Activated T-cell treated with anti-CD3 and anti-CD28 coated beads for 4 hours (primary cell): ENCODE measurements around the gene VEPH1.

ENCODE experiments used
- DNase-seq: peaks from one replicate; pipeline ENCODE4 v3.0.0-alpha.2; 2020

VEPH1 gene

DNA sequence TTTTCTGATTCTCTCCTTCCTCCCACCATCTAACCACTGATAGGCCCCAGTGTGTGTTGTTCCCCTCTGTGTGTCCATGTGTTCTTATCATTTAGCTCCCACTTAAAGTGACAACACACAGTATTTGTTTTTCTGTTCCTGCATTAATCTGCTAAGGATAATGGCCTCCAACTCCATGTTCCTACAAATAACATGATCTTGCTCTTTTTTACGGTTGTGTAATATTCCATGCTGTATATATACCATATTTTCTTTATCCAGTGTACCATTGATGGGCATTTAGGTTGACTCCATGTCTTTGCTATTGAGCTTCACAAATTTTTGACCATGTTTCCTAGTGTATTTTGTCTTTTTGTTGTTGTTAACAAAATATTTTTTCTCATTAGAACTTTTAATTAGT lies 30.6 kb downstream of the VEPH1 start:
- DNase-seq: no peak

DNA sequence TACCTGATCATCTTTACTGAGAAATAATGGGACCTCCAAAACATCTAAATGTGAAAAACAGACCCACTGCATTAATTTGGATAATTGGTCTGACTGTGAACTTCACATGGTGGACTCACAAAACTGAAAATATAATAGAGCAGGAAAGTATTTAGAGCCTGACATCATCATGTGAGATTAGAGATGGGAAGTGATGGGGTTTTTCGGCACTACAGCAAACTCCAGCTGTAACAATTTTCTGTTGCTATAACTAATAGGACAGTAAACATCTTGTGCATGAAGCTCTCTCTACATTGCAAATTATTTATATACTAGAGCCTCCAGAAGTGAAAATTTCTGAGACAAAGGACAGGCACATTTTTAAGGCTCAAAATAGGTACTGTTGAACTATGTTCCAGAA lies 32.2 kb downstream of the VEPH1 start:
- DNase-seq: no peak

DNA sequence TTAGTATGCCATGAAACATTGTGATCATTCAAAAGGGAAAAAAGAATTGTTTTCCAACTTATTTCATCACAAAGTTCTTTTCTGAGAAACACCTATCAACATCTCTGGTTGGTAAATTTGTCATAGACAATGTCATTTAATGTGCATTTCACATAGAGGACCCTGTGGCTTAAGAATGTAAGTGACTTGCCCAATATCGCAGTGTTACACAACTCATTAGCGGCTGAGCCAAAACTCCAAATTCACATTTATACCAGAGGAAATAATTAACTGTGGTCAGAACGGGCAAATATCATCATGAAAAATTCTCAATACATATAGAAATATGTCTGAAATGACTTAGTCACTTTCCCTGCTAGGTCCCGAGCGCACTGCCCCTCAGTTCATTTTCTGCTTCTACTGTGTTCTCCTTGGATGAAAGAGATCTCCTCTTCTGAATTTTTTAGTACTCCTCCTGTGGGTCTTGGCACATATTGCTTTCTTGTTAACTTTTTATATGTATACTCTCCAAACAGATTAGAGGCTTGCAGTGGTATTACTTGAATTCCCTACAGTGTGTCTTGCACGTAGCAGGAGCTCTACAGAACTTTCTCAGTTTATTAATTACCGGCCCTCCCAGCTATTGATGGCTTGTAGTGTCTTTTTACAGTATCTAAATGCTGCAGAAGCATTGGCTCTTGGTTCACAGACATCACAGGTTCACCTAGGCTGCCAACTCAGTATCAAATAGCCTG lies 33.5 kb downstream of the VEPH1 start:
- no peak for DNase-seq

DNA sequence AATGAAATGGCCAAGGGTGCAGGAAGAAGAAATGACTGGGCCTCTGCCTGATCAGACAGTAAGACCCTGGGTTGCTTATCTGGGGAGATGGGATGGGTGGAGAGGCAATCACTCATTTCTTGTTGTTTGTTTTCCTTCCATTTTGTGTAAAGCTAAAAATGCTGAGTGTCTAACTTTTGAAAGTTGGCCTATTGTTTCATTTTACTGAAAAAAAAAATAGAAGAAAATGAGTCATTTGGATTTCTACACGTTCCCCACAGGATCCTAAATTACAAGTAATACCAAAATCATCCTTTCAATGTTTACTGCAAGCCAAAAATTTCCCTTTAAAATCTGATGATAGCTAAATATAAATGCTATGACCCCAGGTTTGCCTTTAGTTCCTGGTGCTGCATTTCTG lies 36.0 kb downstream of the VEPH1 start:
- DNase-seq: no peak

DNA sequence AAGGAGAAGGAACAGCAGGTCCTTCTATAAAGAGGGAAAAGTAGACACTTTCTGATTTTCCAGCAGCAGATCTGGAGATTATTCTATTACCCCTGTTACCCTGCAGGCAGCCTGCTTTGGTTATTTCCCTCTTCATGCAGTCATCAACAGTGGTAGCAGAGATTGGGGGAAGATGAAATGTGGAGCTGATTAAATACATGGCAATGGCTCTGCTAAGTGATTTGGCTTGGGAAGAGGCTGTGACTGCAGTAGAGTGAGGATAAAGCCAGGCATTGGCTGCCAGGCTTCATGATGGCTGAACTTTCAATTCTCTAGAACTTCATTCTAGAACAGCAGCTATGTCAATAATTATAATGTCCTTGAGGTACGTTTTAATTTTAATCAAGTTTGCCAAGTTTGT lies 37.5 kb downstream of the VEPH1 start:
- DNase-seq: no peak

DNA sequence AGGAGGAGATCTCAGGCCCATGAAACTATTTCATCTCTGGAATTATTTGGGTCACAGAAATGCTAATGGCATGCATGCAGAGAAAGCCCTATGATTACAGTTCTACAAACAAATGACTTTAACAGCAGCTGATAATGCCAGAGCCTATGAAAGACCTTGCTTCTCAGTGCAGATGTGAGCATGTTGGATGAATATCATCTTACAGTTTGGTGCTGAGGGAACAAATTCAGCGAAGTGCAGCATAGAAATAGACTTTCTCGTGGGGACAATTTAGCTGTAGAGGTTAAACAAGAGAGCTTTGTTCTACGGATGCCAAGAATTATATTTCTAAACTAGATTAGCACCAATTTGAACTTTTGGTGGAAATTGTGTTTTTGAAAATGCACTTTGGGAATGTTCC lies 38.9 kb downstream of the VEPH1 start:
- DNase-seq: no peak

DNA sequence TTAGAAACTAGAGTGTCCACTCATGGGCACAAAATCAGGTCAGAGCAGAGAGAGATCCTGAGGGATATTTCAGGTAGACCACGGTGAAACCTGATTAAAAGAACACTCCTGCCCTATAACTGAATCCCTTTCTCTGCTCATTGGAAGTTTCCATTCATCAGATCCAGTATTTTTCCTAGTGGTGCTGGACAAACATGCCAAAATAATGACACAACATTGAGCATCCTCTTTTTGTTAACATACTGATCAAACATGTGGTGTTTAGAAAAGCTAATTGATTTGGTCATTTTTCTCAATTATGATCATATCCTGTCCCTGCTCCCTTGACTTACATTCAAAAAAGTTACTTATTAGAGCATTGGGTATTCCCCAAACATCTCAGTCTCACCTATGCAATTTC lies 39.4 kb downstream of the VEPH1 start:
- no peak for DNase-seq

DNA sequence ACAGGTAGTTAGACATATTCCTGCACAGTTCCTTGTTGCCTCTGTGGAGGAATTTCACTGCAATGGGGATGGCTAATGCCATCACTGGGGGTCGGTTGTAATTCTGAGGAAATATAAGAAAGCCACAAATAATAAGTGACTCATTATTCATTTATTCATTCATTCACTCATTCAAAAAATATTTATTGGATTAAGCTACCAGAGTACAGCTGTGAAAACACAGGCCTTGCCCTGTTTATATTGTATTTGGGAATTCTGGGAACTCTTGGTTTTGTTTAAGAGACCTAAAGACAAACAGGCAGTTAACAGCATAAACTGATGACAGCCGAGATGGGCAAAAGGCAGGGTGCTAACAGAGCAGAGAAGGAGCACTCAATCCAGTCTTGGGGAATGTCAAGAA lies 43.0 kb downstream of the VEPH1 start:
- DNase-seq: no peak

DNA sequence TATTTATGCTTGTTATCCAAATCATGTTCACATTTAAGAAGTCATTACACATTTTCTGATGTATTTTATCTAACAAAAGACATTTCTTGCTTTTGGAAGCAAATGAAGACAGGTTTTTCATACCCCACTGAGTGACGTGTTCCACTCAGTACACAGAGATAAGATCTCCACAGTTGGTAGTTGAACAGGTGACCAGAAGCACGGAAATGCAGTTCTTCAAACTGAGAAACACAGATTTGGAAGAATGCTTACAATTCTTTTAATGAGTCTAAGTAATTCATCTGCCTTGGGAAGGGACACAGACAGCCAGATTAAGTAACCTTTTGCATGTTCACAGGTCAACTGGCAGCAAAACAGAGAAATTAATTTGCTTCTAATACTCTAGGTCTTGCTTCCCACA lies 43.5 kb downstream of the VEPH1 start:
- DNase-seq: no peak

DNA sequence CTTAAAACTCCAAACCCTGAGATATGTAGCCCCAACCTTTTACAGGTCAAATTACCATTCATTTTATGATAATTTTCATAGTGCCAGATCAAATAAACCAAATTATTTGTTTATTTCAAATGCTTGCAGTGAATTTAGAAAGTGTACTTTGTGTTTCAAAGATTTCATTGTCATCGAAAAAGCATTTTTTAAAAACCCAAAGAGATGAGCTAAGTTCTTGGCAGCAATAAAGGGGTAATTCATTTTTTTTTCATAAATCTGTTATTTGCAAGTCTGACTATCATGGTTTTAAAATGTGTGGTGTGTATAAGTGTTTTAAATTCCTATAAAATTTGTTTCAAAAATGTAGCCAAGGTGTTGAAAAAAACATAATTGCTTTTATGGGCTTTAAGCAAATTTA lies 49.4 kb downstream of the VEPH1 start:
- no peak for DNase-seq

DNA sequence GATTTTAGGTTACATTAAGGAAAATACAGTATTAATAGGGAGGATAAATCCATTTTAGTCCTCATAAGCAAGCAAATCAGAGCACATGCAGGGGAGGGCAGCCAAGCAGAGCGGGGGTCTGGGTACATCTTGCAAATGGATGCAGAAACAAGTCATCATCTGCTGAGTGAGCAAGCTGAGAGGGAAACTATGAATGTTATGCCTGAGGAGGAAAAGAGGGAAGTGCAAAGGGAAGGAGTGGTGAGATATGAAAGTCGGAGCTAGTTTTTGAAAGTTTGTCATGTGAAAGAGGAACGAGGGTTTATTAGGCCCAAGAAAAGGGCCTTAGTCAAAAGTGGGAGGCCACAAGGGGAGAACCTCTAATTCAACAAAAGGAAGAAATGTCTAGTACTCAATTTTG lies 51.1 kb downstream of the VEPH1 start:
- DNase-seq: no peak

DNA sequence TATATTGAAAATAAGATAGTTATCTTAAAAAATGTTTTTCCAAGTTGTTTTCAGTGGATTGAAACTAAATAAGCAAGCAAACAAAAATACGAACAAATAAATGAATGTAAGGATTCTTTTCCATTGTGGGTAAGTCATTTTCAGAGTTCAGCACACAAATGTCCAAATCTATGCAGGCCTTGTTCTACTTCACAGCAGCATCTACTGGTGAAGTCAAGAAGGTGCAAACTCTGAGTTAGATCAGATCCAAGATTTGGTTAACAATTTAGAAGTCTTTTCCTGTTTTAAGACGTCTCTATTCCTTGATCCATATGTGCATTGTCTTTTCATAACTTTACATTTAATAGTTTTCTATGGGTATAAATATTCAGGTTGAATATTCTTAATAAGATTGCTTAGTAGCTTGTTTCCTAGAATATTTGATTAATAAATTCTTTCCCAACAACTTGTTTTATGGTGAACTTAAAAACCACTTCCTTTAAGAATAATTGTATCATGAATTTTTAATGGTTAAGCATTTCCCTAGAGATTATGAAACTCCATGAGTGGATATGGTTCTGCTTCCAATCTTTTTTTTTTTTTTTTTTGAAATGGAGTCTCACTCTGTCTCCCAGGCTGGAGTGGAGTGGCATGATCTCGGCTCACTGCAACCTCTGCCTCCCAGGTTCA lies 56.1 kb downstream of the VEPH1 start:
- no peak for DNase-seq

DNA sequence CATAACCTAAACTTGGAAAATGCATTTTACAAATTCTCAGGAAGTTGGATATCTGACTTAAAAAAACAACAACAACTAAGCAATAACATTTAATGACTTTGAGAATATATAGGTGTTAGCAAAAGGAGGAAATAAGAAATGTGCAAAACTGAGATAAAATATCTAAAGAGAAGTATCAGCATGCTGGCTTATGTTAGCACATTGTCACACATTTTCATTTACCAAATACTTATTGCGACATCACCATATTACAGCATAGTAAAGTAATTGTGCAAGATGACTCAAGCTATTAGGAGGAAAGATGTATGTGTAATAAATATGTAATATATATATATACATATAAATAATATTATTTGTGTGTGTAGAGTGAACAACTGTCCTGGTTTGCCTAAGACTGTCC lies 57.4 kb downstream of the VEPH1 start:
- DNase-seq: no peak

DNA sequence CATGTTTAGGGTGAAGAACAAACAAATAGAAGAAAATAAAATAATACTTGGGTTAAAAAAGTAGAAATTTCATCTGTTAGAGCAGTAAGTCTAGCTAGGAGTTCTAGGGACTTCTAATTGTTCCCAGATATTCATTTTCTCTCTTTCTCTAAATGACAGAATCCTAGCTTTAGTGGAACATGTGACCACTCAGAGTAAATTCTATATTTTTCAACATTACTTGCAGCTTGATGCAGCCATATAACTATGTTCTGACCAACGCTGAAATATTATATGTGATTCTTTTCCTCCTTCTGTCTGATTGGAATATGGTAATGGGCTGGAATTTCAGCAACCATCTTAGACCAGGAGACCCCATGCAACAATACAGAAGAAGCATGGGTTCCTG lies 58.4 kb downstream of the VEPH1 start:
- DNase-seq: no peak

DNA sequence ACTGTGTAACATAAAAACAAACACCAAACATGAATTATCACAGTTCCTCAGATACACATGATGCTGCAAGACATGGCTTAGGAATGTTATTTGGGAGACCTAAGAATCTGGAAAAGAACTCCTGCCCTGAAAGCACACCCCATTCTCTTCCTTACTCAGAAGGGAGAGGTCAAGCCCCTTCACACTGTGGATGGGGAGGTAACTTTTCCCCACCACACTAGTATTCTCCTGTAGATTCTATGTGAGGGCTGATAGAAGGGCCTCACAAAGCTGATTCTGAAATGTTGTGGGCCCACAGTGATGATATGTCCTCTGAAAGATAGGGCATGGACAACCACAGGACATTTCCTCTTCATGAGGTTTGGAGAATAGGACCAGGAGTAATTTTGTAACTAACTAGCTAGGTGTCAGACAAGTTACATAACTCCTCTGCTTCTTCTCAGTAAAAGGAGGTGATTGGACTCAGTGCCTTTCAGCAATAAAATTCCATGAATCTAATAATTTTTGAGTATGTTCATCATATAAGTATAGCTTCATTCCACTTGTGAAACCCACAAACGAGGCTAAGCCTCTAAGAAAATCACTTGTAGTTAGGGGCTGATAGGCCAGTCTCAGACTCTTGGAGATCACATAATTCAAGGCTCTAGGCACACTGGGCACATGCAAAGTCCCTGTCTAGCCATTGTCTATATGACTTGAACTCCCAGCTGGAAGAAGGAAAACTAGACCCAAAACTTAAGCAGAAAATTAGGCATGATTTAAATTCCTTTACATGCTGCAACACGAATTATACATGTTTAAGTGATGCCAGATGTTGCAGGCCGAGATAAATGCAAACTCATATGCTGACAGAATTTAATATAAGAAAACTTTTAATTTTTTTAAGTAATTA lies 59.1 kb downstream of the VEPH1 start:
- no peak for DNase-seq

DNA sequence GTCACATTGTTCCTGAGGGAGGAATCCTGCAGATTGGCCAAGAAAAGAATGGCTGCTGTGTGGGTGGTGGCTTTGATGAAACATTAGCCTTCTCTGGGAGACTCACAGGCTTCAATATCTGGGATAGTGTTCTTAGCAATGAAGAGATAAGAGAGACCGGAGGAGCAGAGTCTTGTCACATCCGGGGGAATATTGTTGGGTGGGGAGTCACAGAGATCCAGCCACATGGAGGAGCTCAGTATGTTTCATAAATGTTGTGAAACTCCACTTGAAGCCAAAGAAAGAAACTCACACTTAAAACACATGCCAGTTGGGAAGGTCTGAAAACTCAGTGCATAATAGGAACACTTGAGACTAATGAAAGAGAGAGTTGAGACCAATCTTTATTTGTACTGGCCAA lies 60.5 kb downstream of the VEPH1 start:
- DNase-seq: no peak

DNA sequence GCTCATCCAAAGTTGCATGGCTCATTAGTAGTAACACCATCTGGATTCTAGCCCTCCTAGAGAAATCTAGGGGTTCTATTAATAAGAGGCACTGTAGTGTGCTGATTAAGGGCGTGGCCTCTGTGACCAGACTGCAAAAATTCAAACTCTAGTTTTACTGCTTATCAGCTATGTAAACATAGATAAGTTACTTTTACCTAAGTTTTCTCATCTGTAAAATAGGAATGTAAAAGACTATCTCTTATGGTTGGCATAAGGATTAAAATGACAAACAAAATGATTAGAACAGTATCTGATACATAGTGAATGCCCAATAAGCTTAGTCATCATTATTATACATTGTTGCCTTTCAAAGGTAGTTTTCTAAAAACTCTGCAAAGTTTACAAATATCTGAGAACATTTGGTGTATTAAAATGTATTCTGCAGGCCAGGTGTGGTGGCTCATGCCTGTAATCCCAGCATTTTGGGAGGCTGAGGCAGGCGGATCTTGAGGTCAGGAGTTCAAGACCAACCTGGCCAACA lies 62.1 kb downstream of the VEPH1 start:
- DNase-seq: no peak

DNA sequence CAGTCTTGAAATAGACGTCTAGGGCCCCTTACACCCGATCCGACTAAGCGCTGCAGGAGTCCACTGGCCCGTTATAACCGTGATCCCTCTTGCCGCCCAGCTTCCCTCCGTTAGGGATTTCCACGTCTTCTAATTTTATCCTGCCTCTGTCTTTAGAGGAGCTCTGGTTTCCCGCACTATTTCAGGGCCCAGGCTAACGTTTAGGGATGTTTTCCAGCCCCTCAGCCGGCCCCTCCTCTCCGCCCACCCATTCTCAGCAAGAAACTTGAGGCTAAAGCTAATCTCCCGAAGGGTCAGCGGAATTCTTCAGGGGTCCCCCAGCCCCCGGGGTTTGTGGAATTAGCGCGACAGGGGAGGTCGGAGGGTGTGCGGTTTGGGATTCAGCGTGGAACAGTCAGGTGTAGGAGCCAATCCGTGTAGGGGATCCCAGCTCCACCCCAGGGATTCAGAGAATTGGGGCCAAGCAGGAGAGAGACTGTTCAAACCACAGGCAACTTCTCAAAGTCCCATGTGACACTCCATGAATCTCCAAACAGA lies 65.0 kb downstream of the VEPH1 start:
- DNase-seq: no peak

DNA sequence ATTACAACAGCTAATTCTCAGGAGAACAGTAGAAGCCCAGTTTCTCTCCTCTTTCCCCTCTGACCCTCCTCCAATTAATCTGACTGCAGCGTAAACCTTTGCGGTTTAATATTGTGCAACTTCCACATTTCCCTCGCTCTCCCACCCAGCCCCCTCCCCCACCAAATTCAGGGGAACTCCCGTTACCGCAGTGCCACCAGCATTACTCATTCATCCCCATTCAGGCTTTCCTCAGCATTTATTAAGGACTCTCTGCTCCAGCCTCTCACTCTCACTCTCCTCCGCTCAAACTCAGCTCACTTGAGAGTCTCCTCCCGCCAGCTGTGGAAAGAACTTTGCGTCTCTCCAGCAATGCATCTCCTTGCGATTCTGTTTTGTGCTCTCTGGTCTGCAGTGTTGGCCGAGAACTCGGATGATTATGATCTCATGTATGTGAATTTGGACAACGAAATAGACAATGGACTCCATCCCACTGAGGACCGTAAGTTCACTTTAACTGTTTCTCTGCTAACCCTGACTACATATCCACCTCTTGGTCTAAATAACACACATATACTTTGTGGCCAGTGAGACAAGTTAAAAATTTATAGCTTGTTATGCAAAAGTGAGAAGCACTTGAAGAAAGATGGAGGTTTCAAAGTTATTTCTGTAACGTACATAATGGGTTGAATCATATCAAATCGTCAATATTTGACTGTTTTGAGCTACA lies 66.5 kb downstream of the VEPH1 start, which contains the start of gene PTX3:
TSS of gene PTX3 (plus strand) at position 268 of the 709 bp plus-strand sequence. CDS start at position 352, 84 bp downstream.
- no peak for DNase-seq

DNA sequence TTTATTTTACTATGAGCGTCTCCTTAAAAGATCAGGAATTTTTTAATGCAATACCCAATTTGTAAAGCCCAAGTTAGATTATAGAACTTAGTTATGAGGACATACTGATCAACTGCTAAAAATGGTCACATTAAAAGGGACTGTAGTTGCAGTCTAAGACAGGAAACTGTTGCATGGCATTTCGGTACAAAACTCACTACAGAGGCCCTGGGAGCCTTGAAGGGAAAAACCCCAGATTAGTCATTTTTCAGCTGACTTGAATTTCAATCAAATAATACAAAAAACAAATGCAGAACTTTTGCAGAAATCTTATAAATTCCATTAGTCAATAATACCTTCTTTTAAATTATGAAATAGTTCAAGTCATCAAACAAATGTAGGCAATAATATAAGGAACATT lies 73.5 kb downstream of the VEPH1 start:
- DNase-seq: no peak

DNA sequence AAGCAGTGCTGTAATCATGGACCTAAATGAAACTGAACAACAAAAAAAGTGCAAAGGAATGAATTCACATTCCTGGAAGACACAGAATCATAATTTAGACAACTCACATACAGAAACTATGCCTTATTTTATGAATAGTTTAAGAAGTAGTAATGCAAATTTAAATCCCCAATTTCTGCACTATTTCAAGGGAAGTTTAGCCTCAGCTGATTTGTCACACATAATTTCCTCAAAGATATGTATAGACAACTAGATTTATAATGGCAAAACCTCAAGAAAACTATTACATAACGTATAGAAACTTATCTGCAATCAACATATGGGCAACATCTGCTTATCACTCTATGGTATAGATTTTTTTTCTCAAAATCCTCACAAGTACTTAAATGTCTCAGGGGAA lies 74.4 kb downstream of the VEPH1 start:
- no peak for DNase-seq

DNA sequence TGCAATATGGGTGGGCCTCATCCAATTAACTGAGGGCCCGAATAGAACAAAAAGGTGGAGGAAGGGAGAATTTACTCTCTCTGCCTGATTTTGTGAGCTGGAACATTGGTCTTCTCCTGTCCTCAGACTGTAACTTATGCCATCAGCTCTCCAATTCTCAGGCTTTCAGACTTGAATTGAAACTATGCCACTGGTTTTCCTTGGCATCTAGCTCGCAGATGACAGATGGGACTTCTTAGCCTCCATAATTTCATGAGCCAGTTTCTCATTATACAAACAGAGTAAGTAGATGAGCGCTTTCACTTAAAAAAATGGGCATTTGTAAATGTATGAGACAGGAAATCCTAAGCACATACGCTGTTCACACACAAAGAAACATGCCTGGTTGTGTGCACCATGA lies 75.3 kb downstream of the VEPH1 start:
- no peak for DNase-seq

DNA sequence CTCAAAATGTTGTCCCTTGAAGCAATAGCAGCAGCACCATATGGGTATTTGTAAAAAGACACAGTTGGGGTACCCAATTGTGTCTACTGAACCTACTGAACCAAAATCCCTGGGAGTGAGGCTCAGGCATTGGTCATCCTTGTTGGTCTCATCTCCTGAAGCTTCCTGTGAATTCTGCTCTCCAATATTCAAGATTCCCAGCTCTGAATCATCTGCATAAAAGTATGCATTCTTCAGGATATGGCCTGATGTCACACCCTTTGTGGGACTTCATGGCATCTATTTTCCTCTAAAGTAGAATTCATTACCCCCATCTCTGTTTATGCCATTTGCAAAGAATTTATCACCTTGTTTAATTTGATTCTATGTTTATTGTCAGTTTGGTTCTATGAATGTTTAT lies 79.9 kb downstream of the VEPH1 start:
- DNase-seq: no peak
